ENCODE measurements around the gene SRGAP1.

SRGAP1 gene

DNA sequence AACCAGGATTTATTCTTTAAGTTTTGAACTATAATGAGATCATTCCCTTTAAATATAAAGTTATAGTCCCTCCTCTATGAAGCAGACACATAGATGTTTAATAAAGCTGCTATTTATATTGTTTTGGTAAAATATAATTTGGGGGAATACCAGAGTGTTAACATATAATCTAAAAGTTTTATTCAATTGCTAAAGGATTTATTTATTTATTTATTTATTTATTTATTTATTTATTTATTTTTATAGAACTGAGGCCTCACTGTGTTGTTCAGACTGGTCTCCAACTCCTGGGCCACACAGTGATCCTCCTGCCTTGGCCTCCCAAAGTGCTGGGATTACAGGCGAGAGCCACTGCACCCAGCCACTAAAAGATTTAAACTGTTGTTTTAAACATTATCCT lies 278.9 kb downstream of the SRGAP1 start (continued):
- TF ChIP-seq ZNF274 (IDR thresholded peaks at IDR 0.05; ENCODE audit: low read length) (no peak), ZNF274 (tag by site-specific recombination; IDR thresholded peaks at IDR 0.05; ENCODE audit: borderline replicate concordance) (no peak), ZNF174 (tag by site-specific recombination; IDR thresholded peaks at IDR 0.05) (no peak), ZNF214 (tag by site-specific recombination; IDR thresholded peaks at IDR 0.05; ENCODE audit: borderline replicate concordance) (peak; percentile 35; the same call in 1 of the 2 replicates), ZNF555 (tag by site-specific recombination; conservative IDR thresholded peaks at IDR 0.05) (peak; percentile 89), ZNF391 (tag by site-specific recombination; IDR thresholded peaks at IDR 0.05; ENCODE audit: borderline replicate concordance, low read depth) (no peak), ZNF416 (tag by site-specific recombination; IDR thresholded peaks at IDR 0.05) (no peak), ZEB2 (tag by site-specific recombination; IDR thresholded peaks at IDR 0.05) (no peak), GFI1B (tag by site-specific recombination; IDR thresholded peaks at IDR 0.05) (no peak), ZFP69B (tag by site-specific recombination; IDR thresholded peaks at IDR 0.05) (no peak), ZNF133 (tag by site-specific recombination; IDR thresholded peaks at IDR 0.05) (no peak), ZFP3 (tag by site-specific recombination; IDR thresholded peaks at IDR 0.05; ENCODE audit: low read depth) (no peak), ZNF837 (tag by site-specific recombination; IDR thresholded peaks at IDR 0.05) (no peak), ZNF302 (tag by site-specific recombination; IDR thresholded peaks at IDR 0.05; ENCODE audit: low read depth) (0 out of 2 replicates have a peak, but pooled peaks have one; percentile 22), KLF10 (tag by site-specific recombination; IDR thresholded peaks at IDR 0.05) (no peak), ZNF544 (tag by site-specific recombination; IDR thresholded peaks at IDR 0.05) (no peak), RBAK (tag by site-specific recombination; IDR thresholded peaks at IDR 0.05) (0 out of 2 replicates have a peak, but pooled peaks have one; percentile 26), ZNF664 (tag by site-specific recombination; IDR thresholded peaks at IDR 0.05) (no peak)
- TF ChIP-seq, protein P1, sequence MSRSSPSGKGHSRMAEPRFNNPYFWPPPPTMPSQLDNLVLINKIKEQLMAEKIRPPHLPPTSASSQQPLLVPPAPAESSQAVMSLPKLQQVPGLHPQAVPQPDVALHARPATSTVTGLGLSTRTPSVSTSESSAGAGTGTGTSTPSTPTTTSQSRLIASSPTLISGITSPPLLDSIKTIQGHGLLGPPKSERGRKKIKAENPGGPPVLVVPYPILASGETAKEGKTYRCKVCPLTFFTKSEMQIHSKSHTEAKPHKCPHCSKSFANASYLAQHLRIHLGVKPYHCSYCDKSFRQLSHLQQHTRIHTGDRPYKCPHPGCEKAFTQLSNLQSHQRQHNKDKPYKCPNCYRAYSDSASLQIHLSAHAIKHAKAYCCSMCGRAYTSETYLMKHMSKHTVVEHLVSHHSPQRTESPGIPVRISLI (tag by site-specific recombination; IDR thresholded peaks at IDR 0.05) = no peak
- TF ChIP-seq, protein P2, sequence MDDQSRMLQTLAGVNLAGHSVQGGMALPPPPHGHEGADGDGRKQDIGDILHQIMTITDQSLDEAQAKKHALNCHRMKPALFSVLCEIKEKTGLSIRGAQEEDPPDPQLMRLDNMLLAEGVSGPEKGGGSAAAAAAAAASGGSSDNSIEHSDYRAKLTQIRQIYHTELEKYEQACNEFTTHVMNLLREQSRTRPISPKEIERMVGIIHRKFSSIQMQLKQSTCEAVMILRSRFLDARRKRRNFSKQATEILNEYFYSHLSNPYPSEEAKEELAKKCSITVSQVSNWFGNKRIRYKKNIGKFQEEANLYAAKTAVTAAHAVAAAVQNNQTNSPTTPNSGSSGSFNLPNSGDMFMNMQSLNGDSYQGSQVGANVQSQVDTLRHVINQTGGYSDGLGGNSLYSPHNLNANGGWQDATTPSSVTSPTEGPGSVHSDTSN (CRISPR knock-in tag; IDR thresholded peaks at IDR 0.05) = no peak
- TF ChIP-seq, protein P3, sequence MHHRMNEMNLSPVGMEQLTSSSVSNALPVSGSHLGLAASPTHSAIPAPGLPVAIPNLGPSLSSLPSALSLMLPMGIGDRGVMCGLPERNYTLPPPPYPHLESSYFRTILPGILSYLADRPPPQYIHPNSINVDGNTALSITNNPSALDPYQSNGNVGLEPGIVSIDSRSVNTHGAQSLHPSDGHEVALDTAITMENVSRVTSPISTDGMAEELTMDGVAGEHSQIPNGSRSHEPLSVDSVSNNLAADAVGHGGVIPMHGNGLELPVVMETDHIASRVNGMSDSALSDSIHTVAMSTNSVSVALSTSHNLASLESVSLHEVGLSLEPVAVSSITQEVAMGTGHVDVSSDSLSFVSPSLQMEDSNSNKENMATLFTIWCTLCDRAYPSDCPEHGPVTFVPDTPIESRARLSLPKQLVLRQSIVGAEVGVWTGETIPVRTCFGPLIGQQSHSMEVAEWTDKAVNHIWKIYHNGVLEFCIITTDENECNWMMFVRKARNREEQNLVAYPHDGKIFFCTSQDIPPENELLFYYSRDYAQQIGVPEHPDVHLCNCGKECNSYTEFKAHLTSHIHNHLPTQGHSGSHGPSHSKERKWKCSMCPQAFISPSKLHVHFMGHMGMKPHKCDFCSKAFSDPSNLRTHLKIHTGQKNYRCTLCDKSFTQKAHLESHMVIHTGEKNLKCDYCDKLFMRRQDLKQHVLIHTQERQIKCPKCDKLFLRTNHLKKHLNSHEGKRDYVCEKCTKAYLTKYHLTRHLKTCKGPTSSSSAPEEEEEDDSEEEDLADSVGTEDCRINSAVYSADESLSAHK (tag by site-specific recombination; IDR thresholded peaks at IDR 0.05) = no peak
- TF ChIP-seq, protein P4, sequence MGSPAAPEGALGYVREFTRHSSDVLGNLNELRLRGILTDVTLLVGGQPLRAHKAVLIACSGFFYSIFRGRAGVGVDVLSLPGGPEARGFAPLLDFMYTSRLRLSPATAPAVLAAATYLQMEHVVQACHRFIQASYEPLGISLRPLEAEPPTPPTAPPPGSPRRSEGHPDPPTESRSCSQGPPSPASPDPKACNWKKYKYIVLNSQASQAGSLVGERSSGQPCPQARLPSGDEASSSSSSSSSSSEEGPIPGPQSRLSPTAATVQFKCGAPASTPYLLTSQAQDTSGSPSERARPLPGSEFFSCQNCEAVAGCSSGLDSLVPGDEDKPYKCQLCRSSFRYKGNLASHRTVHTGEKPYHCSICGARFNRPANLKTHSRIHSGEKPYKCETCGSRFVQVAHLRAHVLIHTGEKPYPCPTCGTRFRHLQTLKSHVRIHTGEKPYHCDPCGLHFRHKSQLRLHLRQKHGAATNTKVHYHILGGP (tag by site-specific recombination; IDR thresholded peaks at IDR 0.05) = no peak
- TF ChIP-seq, protein P5, sequence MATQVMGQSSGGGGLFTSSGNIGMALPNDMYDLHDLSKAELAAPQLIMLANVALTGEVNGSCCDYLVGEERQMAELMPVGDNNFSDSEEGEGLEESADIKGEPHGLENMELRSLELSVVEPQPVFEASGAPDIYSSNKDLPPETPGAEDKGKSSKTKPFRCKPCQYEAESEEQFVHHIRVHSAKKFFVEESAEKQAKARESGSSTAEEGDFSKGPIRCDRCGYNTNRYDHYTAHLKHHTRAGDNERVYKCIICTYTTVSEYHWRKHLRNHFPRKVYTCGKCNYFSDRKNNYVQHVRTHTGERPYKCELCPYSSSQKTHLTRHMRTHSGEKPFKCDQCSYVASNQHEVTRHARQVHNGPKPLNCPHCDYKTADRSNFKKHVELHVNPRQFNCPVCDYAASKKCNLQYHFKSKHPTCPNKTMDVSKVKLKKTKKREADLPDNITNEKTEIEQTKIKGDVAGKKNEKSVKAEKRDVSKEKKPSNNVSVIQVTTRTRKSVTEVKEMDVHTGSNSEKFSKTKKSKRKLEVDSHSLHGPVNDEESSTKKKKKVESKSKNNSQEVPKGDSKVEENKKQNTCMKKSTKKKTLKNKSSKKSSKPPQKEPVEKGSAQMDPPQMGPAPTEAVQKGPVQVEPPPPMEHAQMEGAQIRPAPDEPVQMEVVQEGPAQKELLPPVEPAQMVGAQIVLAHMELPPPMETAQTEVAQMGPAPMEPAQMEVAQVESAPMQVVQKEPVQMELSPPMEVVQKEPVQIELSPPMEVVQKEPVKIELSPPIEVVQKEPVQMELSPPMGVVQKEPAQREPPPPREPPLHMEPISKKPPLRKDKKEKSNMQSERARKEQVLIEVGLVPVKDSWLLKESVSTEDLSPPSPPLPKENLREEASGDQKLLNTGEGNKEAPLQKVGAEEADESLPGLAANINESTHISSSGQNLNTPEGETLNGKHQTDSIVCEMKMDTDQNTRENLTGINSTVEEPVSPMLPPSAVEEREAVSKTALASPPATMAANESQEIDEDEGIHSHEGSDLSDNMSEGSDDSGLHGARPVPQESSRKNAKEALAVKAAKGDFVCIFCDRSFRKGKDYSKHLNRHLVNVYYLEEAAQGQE (tag by site-specific recombination; IDR thresholded peaks at IDR 0.05) = peak; percentile 62; the same call in 1 of the 2 replicates
- TF ChIP-seq, protein P6, sequence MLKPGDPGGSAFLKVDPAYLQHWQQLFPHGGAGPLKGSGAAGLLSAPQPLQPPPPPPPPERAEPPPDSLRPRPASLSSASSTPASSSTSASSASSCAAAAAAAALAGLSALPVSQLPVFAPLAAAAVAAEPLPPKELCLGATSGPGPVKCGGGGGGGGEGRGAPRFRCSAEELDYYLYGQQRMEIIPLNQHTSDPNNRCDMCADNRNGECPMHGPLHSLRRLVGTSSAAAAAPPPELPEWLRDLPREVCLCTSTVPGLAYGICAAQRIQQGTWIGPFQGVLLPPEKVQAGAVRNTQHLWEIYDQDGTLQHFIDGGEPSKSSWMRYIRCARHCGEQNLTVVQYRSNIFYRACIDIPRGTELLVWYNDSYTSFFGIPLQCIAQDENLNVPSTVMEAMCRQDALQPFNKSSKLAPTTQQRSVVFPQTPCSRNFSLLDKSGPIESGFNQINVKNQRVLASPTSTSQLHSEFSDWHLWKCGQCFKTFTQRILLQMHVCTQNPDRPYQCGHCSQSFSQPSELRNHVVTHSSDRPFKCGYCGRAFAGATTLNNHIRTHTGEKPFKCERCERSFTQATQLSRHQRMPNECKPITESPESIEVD (tag by site-specific recombination; IDR thresholded peaks at IDR 0.05) = no peak
- TF ChIP-seq, protein P7, sequence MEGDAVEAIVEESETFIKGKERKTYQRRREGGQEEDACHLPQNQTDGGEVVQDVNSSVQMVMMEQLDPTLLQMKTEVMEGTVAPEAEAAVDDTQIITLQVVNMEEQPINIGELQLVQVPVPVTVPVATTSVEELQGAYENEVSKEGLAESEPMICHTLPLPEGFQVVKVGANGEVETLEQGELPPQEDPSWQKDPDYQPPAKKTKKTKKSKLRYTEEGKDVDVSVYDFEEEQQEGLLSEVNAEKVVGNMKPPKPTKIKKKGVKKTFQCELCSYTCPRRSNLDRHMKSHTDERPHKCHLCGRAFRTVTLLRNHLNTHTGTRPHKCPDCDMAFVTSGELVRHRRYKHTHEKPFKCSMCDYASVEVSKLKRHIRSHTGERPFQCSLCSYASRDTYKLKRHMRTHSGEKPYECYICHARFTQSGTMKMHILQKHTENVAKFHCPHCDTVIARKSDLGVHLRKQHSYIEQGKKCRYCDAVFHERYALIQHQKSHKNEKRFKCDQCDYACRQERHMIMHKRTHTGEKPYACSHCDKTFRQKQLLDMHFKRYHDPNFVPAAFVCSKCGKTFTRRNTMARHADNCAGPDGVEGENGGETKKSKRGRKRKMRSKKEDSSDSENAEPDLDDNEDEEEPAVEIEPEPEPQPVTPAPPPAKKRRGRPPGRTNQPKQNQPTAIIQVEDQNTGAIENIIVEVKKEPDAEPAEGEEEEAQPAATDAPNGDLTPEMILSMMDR (tag by site-specific recombination; IDR thresholded peaks at IDR 0.05) = no peak
- TF ChIP-seq, protein P8, sequence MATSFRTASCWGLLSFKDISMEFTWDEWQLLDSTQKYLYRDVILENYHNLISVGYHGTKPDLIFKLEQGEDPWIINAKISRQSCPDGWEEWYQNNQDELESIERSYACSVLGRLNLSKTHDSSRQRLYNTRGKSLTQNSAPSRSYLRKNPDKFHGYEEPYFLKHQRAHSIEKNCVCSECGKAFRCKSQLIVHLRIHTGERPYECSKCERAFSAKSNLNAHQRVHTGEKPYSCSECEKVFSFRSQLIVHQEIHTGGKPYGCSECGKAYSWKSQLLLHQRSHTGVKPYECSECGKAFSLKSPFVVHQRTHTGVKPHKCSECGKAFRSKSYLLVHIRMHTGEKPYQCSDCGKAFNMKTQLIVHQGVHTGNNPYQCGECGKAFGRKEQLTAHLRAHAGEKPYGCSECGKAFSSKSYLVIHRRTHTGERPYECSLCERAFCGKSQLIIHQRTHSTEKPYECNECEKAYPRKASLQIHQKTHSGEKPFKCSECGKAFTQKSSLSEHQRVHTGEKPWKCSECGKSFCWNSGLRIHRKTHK (tag by site-specific recombination; IDR thresholded peaks at IDR 0.05) = no peak
